HTERT RPE-1 (cell line): ENCODE measurements around the gene SHF.

Experiments
- in situ Hi-C: fragments of 300-500 bp; cut with MboI; formaldehyde crosslinking; loops from 4 replicates; pipeline ENCODE4 v1.14.3; 2020; ENCODE audit warnings: low sequenced_read_pairs

Gene SHF

GRCh38 chr15:45128971-45129639 lies 58.7 kb downstream of the SHF start:
- in situ Hi-C loops: no loop called here

- in situ Hi-C loops: no loop called here
Observed at GRCh38 chr15:45126535-45127158, 61.1 kb downstream of the SHF start.

GRCh38 chr15:45123397-45123796 lies 64.4 kb downstream of the SHF start:
- in situ Hi-C loops: no loop called here

- in situ Hi-C loops: no loop called here
Observed at GRCh38 chr15:45122719-45123118, 65.0 kb downstream of the SHF start.

- in situ Hi-C loops: no loop called here
Observed at GRCh38 chr15:45121706-45122417, 65.9 kb downstream of the SHF start.

- in situ Hi-C loops: no loop called here
Observed at GRCh38 chr15:45121020-45121419, 66.7 kb downstream of the SHF start.

- in situ Hi-C loops: no loop called here
Observed at GRCh38 chr15:45120081-45120972, 67.4 kb downstream of the SHF start.

GRCh38 chr15:45118996-45119395 lies 68.8 kb downstream of the SHF start:
- in situ Hi-C loops: no loop called here

GRCh38 chr15:45118131-45118588 lies 69.6 kb downstream of the SHF start:
- in situ Hi-C loops: no loop called here

- in situ Hi-C loops: no loop called here
Observed at GRCh38 chr15:45117308-45118130, 70.2 kb downstream of the SHF start.
